CD8-positive, alpha-beta memory T cell (primary cell): ENCODE measurements around the gene TAF11L2. TPM values are rescaled to one million over a fixed set of nuclear protein-coding genes. Genes with fewer than 3 reads are reported as not detected.
"Not testable (repeated sequence)": the region's sequence is repeated elsewhere in the genome, so short reads cannot be mapped to it uniquely, and the experiment has no call there.

Experiments used
- CTCF ChIA-PET: fragments of 350-600 bp; sonication (Branson Sonifier 250); formaldehyde crosslinking; loops from one replicate; lab custom pipeline; 2021; ENCODE audit warnings: antibody characterized with exemption; lab: Charles Lee
- POLR2A ChIA-PET: fragments of 350-600 bp; sonication (Branson Sonifier 250); formaldehyde crosslinking; loops from one replicate; lab custom pipeline; 2021; ENCODE audit warnings: antibody characterized with exemption; lab: Charles Lee
- DNase-seq, 5 donors: peaks; one replicate each; pipeline versions ENCODE4 v3.0.0 to v3.0.0-alpha.2; 2020 to 2022; ENCODE audit warnings: mixed read lengths in 1 of 5
- H3K27ac ChIP-seq: one replicate; pipeline ENCODE4 v1.7.0; 2013; ENCODE audit warnings: low read depth, mild to moderate bottlenecking, low read length, moderate library complexity
- H3K27me3 ChIP-seq: 2 replicates; pipeline ENCODE4 v1.7.0; 2013; ENCODE audit warnings: low read length, mild to moderate bottlenecking; ENCODE audit not compliant: insufficient read depth, poor library complexity, severe bottlenecking
- H3K36me3 ChIP-seq: 2 replicates; pipeline ENCODE4 v1.7.0; 2013; ENCODE audit warnings: mild to moderate bottlenecking, low read length, moderate library complexity; ENCODE audit not compliant: insufficient read depth
- H3K4me1 ChIP-seq: 2 replicates; pipeline ENCODE4 v1.7.0; 2013; ENCODE audit warnings: mild to moderate bottlenecking, low read length, moderate library complexity; ENCODE audit not compliant: insufficient read depth
- H3K4me3 ChIP-seq: 2 replicates; pipeline ENCODE4 v1.7.0; 2013; ENCODE audit warnings: mild to moderate bottlenecking, low read length
- H3K9me3 ChIP-seq: 2 replicates; pipeline ENCODE4 v1.7.0; 2013; ENCODE audit warnings: mild to moderate bottlenecking, low read length
- H3K27ac Mint-ChIP-seq, 8 donors: one replicate each; pipeline ENCODE4 v1.8.0; 2020 to 2021; ENCODE audit warnings: mixed read lengths in 8 of 8, mild to moderate bottlenecking in 6 of 8, inconsistent platforms in 3 of 8, moderate library complexity in 3 of 8
- H3K27me3 Mint-ChIP-seq, 2 donors: one replicate each; pipeline ENCODE4 v1.8.0; 2020 to 2021; ENCODE audit warnings: mixed read lengths in 2 of 2, mild to moderate bottlenecking in 1 of 2, moderate library complexity in 1 of 2
- H3K36me3 Mint-ChIP-seq, 3 donors: one replicate each; pipeline ENCODE4 v1.8.0; 2020 to 2021; ENCODE audit warnings: mixed read lengths in 3 of 3, inconsistent platforms in 1 of 3, mild to moderate bottlenecking in 1 of 3
- H3K4me1 Mint-ChIP-seq, 3 donors: one replicate each; pipeline ENCODE4 v1.8.0; 2020 to 2021; ENCODE audit warnings: mixed read lengths in 3 of 3, inconsistent platforms in 1 of 3, mild to moderate bottlenecking in 1 of 3
- H3K4me3 Mint-ChIP-seq, 7 donors: one replicate each; pipeline ENCODE4 v1.8.0; 2020 to 2021; ENCODE audit warnings: mixed read lengths in 7 of 7, mild to moderate bottlenecking in 6 of 7, moderate library complexity in 4 of 7, inconsistent platforms in 2 of 7
- H3K9me3 Mint-ChIP-seq, 5 donors: one replicate each; pipeline ENCODE4 v1.8.0; 2020 to 2022; ENCODE audit warnings: mixed read lengths in 5 of 5, mild to moderate bottlenecking in 3 of 5, moderate library complexity in 2 of 5, inconsistent platforms in 1 of 5
- polyA plus RNA-seq: library from polyadenylated mRNA; unstranded; fragments of 300-500 nt; fragmentation: Illumina TruSeq; gene quantifications from one replicate; pipeline ENCODE4 v1.2.3, GENCODE V29; 2021
- total RNA-seq, 2 experiments: library from RNA; stranded (reverse); gene quantifications; one replicate each; pipeline ENCODE4 v1.2.3, GENCODE V29; 2021

The TAF11L2 gene
- total and polyA plus RNA-seq, 3 experiments from 2014 or later = not detected

GRCh38 chr5:17477573-17478265 is 20.3 kb upstream of the TAF11L2 start:
- Mint-ChIP-seq H3K9me3 (peaks cover 3 to 8% (median 5%) of the 10 kb centered on the region in 5 donors), H3K27ac (no peak overlapping the region), H3K36me3 (no peaks in the 10 kb centered on the region), H3K27me3 (no peaks in the 10 kb centered on the region), H3K4me1 (no peaks in the 10 kb centered on the region), H3K4me3 (no peak overlapping the region)
- Histone ChIP-seq H3K9me3 (no peaks in the 10 kb centered on the region), H3K4me3 (no peak overlapping the region), H3K27ac (no peak overlapping the region), H3K36me3 (no peaks in the 10 kb centered on the region), H3K27me3 (no peaks in the 10 kb centered on the region), H3K4me1 (no peaks in the 10 kb centered on the region)
- DNase-seq = no peak
- ChIA-PET CTCF (no interaction called here), POLR2A (no interaction called here)

- CTCF ChIA-PET = no interaction called here
- Mint-ChIP-seq H3K4me1 (no peaks in the 10 kb centered on the region), H3K4me3 (no peak overlapping the region), H3K36me3 (no peaks in the 10 kb centered on the region), H3K27me3 (no peaks in the 10 kb centered on the region), H3K9me3 (peaks cover 3 to 8% (median 5%) of the 10 kb centered on the region in 5 donors), H3K27ac (no peak overlapping the region)
- Histone ChIP-seq H3K9me3 (no peaks in the 10 kb centered on the region), H3K27me3 (no peaks in the 10 kb centered on the region), H3K4me3 (no peak overlapping the region), H3K27ac (no peak overlapping the region), H3K4me1 (no peaks in the 10 kb centered on the region), H3K36me3 (no peaks in the 10 kb centered on the region)
- POLR2A ChIA-PET = no interaction called here
- DNase-seq = no peak
These were observed 16.7 kb upstream of the TAF11L2 start for GRCh38 chr5:17481378-17481777.

- Mint-ChIP-seq H3K36me3 (no peaks in the 10 kb centered on the region), H3K4me1 (no peaks in the 10 kb centered on the region), H3K27ac (no peak overlapping the region), H3K4me3 (no peak overlapping the region), H3K27me3 (no peaks in the 10 kb centered on the region), H3K9me3 (peaks cover 0 to 8% (median 5%) of the 10 kb centered on the region in 5 donors)
- no peak overlapping the region for H3K4me3 ChIP-seq
- ChIA-PET CTCF (no interaction called here), POLR2A (no interaction called here)
- no peaks in the 10 kb centered on the region for H3K9me3 ChIP-seq
- H3K27ac ChIP-seq = no peak overlapping the region
- DNase-seq = no peak
- H3K36me3 ChIP-seq = no peaks in the 10 kb centered on the region
- H3K4me1 ChIP-seq = no peaks in the 10 kb centered on the region
- no peaks in the 10 kb centered on the region for H3K27me3 ChIP-seq
These were observed 15.2 kb upstream of the TAF11L2 start for GRCh38 chr5:17482790-17483189.

GRCh38 chr5:17486464-17487173 is 11.4 kb upstream of the TAF11L2 start:
- H3K36me3 ChIP-seq, H3K4me3 Mint-ChIP-seq, H3K4me1 Mint-ChIP-seq, H3K4me3 ChIP-seq, H3K27ac Mint-ChIP-seq, H3K36me3 Mint-ChIP-seq, H3K27me3 ChIP-seq, CTCF ChIA-PET, H3K4me1 ChIP-seq, H3K27ac ChIP-seq, H3K27me3 Mint-ChIP-seq, DNase-seq, H3K9me3 ChIP-seq, POLR2A ChIA-PET: not testable (repeated sequence)
- peaks cover 2 to 22% (median 9%) of the 10 kb centered on the region in 5 donors for H3K9me3 Mint-ChIP-seq

GRCh38 chr5:17487174-17487512 is 10.9 kb upstream of the TAF11L2 start:
- H3K27me3 Mint-ChIP-seq = no peaks in the 10 kb centered on the region
- CTCF ChIA-PET = no interaction called here

GRCh38 chr5:17491257-17491656 is 6.8 kb upstream of the TAF11L2 start:
- POLR2A ChIA-PET, H3K4me1 Mint-ChIP-seq, H3K27me3 ChIP-seq, H3K4me3 Mint-ChIP-seq, DNase-seq, H3K4me3 ChIP-seq, H3K27me3 Mint-ChIP-seq, H3K9me3 ChIP-seq, H3K4me1 ChIP-seq, H3K36me3 Mint-ChIP-seq, H3K36me3 ChIP-seq, H3K27ac Mint-ChIP-seq, H3K27ac ChIP-seq, CTCF ChIA-PET: not testable (repeated sequence)
- peaks cover 4 to 34% (median 16%) of the 10 kb centered on the region in 5 donors for H3K9me3 Mint-ChIP-seq

More at GRCh38 chr5:17487174-17487512, 10.9 kb upstream of the TAF11L2 start:
- POLR2A ChIA-PET = no interaction called here
- Mint-ChIP-seq H3K9me3 (peaks cover 2 to 24% (median 10%) of the 10 kb centered on the region in 5 donors), H3K27ac (no peak overlapping the region), H3K4me3 (no peak overlapping the region), H3K4me1 (no peaks in the 10 kb centered on the region), H3K36me3 (no peaks in the 10 kb centered on the region)
- Histone ChIP-seq H3K27ac (no peak overlapping the region), H3K4me3 (no peak overlapping the region), H3K4me1 (no peaks in the 10 kb centered on the region), H3K36me3 (no peaks in the 10 kb centered on the region), H3K27me3 (no peaks in the 10 kb centered on the region), H3K9me3 (no peaks in the 10 kb centered on the region)
- no peak for DNase-seq

- Mint-ChIP-seq H3K4me1 (no peaks in the 10 kb centered on the region), H3K4me3 (no peak overlapping the region)
- CTCF ChIA-PET = no interaction called here
These were observed 5.3 kb upstream of the TAF11L2 start for GRCh38 chr5:17492770-17493169.

GRCh38 chr5:17497446-17497845 is 585 bp upstream of the TAF11L2 start:
- Mint-ChIP-seq H3K36me3 (no peaks in the 10 kb centered on the region), H3K9me3 (peaks cover 3 to 12% (median 5%) of the 10 kb centered on the region in 5 donors), H3K4me1 (no peaks in the 10 kb centered on the region), H3K4me3 (no peak overlapping the region), H3K27me3 (no peaks in the 10 kb centered on the region), H3K27ac (no peak overlapping the region)
- no peak for DNase-seq
- no peak overlapping the region for H3K27ac ChIP-seq
- POLR2A ChIA-PET = no interaction called here
- H3K27me3 ChIP-seq = no peaks in the 10 kb centered on the region
- no peaks in the 10 kb centered on the region for H3K4me1 ChIP-seq
- H3K4me3 ChIP-seq = no peak overlapping the region
- CTCF ChIA-PET = no interaction called here
- no peaks in the 10 kb centered on the region for H3K9me3 ChIP-seq
- H3K36me3 ChIP-seq = no peaks in the 10 kb centered on the region

More at GRCh38 chr5:17492770-17493169, 5.3 kb upstream of the TAF11L2 start:
- Mint-ChIP-seq H3K27ac (no peak overlapping the region), H3K9me3 (peaks cover 4 to 33% (median 15%) of the 10 kb centered on the region in 5 donors), H3K36me3 (no peaks in the 10 kb centered on the region), H3K27me3 (no peaks in the 10 kb centered on the region)
- POLR2A ChIA-PET = no interaction called here
- H3K27ac ChIP-seq = no peak overlapping the region
- H3K27me3 ChIP-seq = no peaks in the 10 kb centered on the region
- H3K9me3 ChIP-seq = no peaks in the 10 kb centered on the region
- H3K4me1 ChIP-seq = no peaks in the 10 kb centered on the region
- no peak overlapping the region for H3K4me3 ChIP-seq
- no peaks in the 10 kb centered on the region for H3K36me3 ChIP-seq
- DNase-seq = no peak
